K562 (cell line): ENCODE results near the gene NPTXR.

ENCODE experiments used
- FOXA1 ChIP-seq: fragments of 450-650 bp; IDR thresholded peaks from 2 replicates; pipeline ENCODE4 v1.6.1; 2016; ENCODE audit warnings: mild to moderate bottlenecking, borderline replicate concordance
- TRIM25 ChIP-seq: fragments of 450-650 bp; IDR thresholded peaks from 2 replicates; pipeline ENCODE4 v1.7.0; 2016; ENCODE audit warnings: borderline replicate concordance
- ZNF212 ChIP-seq: fragments of 450-650 bp; formaldehyde crosslinking; IDR thresholded peaks from 2 replicates; pipeline ENCODE4 v1.4.0; 2020; ENCODE audit warnings: mild to moderate bottlenecking
- ZNF407 ChIP-seq: fragments of 450-650 bp; IDR thresholded peaks from 2 replicates; pipeline ENCODE4 v1.6.1; 2016; ENCODE audit warnings: low read depth
- TF ChIP-seq, protein P1 (sequence below): sonication (generic); formaldehyde crosslinking; IDR thresholded peaks from 2 replicates; pipeline ENCODE4 v1.8.0; 2022; ENCODE audit warnings: mild to moderate bottlenecking, missing genetic modification reagents, borderline replicate concordance
- TF ChIP-seq, protein P2 (sequence below), 3 experiments: IDR thresholded peaks in 2 of 3; conservative IDR thresholded peaks in 1 of 3; 2 replicates each; pipeline ENCODE4 v1.5.1; 2011 to 2012; ENCODE audit warnings: low read length in 3 of 3, mild to moderate bottlenecking in 3 of 3, control low read depth in 2 of 3, improper control_type of control experiment in 1 of 3, inconsistent platforms in 1 of 3, low read depth in 1 of 3, mixed read lengths in 1 of 3, moderate library complexity in 1 of 3; ENCODE audit not compliant: insufficient read depth in 2 of 3
- TF ChIP-seq, protein P3 (sequence below): sonication (generic); formaldehyde crosslinking; IDR thresholded peaks from 2 replicates; pipeline ENCODE4 v1.8.1; 2023; ENCODE audit warnings: mild to moderate bottlenecking, missing genetic modification reagents

GRCh38 chr22:38796262-38796957 lies 47.4 kb downstream of the NPTXR start:
- no peak for TF ChIP-seq ZNF407
- TF ChIP-seq, protein P1, sequence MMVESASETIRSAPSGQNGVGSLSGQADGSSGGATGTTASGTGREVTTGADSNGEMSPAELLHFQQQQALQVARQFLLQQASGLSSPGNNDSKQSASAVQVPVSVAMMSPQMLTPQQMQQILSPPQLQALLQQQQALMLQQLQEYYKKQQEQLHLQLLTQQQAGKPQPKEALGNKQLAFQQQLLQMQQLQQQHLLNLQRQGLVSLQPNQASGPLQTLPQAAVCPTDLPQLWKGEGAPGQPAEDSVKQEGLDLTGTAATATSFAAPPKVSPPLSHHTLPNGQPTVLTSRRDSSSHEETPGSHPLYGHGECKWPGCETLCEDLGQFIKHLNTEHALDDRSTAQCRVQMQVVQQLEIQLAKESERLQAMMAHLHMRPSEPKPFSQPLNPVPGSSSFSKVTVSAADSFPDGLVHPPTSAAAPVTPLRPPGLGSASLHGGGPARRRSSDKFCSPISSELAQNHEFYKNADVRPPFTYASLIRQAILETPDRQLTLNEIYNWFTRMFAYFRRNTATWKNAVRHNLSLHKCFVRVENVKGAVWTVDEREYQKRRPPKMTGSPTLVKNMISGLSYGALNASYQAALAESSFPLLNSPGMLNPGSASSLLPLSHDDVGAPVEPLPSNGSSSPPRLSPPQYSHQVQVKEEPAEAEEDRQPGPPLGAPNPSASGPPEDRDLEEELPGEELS, result no peak
- TF ChIP-seq, protein P2, sequence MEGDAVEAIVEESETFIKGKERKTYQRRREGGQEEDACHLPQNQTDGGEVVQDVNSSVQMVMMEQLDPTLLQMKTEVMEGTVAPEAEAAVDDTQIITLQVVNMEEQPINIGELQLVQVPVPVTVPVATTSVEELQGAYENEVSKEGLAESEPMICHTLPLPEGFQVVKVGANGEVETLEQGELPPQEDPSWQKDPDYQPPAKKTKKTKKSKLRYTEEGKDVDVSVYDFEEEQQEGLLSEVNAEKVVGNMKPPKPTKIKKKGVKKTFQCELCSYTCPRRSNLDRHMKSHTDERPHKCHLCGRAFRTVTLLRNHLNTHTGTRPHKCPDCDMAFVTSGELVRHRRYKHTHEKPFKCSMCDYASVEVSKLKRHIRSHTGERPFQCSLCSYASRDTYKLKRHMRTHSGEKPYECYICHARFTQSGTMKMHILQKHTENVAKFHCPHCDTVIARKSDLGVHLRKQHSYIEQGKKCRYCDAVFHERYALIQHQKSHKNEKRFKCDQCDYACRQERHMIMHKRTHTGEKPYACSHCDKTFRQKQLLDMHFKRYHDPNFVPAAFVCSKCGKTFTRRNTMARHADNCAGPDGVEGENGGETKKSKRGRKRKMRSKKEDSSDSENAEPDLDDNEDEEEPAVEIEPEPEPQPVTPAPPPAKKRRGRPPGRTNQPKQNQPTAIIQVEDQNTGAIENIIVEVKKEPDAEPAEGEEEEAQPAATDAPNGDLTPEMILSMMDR (IDR thresholded peaks at IDR 0.05 in 2 of 3, conservative IDR thresholded peaks at IDR 0.05 in 1 of 3; ENCODE audit: insufficient read depth in 2 of 3, low read depth in 1 of 3, low read length in 3 of 3), result no peak
- TF ChIP-seq, protein P3, sequence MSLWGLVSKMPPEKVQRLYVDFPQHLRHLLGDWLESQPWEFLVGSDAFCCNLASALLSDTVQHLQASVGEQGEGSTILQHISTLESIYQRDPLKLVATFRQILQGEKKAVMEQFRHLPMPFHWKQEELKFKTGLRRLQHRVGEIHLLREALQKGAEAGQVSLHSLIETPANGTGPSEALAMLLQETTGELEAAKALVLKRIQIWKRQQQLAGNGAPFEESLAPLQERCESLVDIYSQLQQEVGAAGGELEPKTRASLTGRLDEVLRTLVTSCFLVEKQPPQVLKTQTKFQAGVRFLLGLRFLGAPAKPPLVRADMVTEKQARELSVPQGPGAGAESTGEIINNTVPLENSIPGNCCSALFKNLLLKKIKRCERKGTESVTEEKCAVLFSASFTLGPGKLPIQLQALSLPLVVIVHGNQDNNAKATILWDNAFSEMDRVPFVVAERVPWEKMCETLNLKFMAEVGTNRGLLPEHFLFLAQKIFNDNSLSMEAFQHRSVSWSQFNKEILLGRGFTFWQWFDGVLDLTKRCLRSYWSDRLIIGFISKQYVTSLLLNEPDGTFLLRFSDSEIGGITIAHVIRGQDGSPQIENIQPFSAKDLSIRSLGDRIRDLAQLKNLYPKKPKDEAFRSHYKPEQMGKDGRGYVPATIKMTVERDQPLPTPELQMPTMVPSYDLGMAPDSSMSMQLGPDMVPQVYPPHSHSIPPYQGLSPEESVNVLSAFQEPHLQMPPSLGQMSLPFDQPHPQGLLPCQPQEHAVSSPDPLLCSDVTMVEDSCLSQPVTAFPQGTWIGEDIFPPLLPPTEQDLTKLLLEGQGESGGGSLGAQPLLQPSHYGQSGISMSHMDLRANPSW, result no peak
- TF ChIP-seq ZNF212, result no peak
- no peak for TF ChIP-seq TRIM25
- no peak for TF ChIP-seq FOXA1
